Prostate gland (tissue), 2 donors: ENCODE measurements around the gene ARHGAP42.

Source experiments
- CTCF ChIP-seq, 4 experiments: fragments of 200-600 bp in 2 of 4; fragments of 450-650 bp in 2 of 4; sonication (generic) in 2 of 4; IDR thresholded peaks; 1 replicate in 3 of 4; 2 replicates in 1 of 4; pipeline ENCODE4 v1.5.1; 2016 to 2019; ENCODE audit warnings: antibody characterized with exemption in 4 of 4, mild to moderate bottlenecking in 2 of 4, moderate library complexity in 2 of 4
- POLR2A ChIP-seq: fragments of 450-650 bp; IDR thresholded peaks from one replicate; pipeline ENCODE4 v1.6.1; 2016; ENCODE audit warnings: antibody characterized with exemption, mild to moderate bottlenecking
- POLR2AphosphoS5 ChIP-seq: sonication (generic); formaldehyde crosslinking; IDR thresholded peaks from one replicate; pipeline ENCODE4 v1.6.1; 2017; ENCODE audit warnings: antibody characterized with exemption

GRCh38 chr11:100774859-100775258 lies 87.8 kb downstream of the ARHGAP42 start:
- TF ChIP-seq CTCF (IDR thresholded peaks at IDR 0.05) (no peak), POLR2AphosphoS5 (no peak), POLR2A (no peak)
